HL-60/S4 (cell line): ENCODE data around the gene FAM43B.

ENCODE experiments used
- in situ Hi-C: fragments of 300-500 bp; cut with MboI; formaldehyde crosslinking; loops from 2 replicates; pipeline ENCODE4 v1.14.3; 2022; ENCODE audit warnings: low sequenced_read_pairs

The FAM43B gene

GRCh38 chr1:20546637-20547036, 5.7 kb upstream of the FAM43B start:
- in situ Hi-C loops: no loop called here

GRCh38 chr1:20551161-20551560, 1.2 kb upstream of the FAM43B start:
- in situ Hi-C loops: no loop called here

DNA sequence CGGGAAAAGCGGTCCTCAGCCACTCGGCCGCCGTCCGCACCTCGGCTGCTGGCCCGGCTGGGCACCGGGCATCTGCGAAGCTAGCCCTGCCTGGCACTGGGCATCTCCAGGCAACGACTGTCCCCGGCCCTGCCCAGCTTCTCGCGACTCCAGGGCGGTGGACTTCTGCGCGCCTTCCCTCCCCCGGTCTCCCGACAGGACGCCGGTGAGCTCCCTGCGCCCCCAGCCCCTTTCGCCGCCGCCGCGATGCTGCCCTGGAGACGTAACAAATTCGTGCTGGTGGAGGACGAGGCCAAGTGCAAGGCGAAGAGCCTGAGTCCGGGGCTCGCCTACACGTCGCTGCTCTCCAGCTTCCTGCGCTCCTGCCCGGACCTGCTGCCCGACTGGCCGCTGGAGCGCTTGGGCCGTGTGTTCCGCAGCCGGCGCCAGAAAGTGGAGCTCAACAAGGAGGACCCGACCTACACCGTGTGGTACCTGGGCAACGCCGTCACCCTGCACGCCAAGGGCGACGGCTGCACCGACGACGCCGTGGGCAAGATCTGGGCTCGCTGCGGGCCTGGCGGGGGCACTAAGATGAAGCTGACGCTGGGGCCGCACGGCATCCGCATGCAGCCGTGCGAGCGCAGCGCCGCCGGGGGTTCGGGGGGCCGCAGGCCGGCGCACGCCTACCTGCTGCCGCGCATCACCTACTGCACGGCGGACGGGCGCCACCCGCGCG, 514 bp downstream of the FAM43B start:
- in situ Hi-C loops: no loop called here

DNA sequence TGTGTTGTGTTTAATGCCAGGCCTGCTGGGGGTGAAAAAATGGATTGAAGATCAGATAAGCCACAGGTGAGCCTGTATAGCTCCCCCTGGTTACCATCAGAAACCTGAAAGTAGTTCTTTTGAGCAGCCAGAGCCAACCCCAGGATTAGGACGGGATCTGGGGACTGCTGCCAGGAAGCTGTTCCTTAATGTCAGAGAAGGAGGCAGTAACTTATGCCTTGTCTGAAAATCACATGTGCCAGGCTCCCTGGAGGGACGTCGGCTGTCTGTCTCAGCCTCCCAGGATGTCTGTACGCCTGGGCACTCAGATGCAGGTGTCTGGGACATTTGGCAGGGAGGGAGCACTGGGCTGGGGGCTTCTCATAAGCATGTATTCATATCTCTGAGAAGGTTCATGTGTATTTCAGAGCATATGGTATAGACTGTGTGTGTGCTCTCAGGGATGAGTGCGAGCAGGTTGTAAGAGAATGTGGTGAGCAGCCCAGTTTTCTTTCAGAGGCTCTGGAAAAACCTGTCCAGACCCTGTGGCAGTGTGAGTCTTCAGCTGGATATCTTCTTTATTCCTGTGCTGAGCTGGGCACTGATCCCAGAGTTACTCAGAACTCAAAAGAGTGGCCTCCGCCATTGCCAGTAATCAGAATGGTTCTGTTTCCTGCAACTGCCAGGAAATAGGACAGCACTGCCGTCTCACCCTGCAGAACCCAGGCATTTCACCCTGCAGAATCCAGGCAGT, 2.8 kb downstream of the FAM43B start:
- in situ Hi-C loops: no loop called here

GRCh38 chr1:20555758-20556120, 3.4 kb downstream of the FAM43B start:
- in situ Hi-C loops: no loop called here

GRCh38 chr1:20558191-20558590, 5.8 kb downstream of the FAM43B start:
- in situ Hi-C loops: no loop called here

GRCh38 chr1:20560966-20561365, 8.6 kb downstream of the FAM43B start:
- in situ Hi-C loops: no loop called here

DNA sequence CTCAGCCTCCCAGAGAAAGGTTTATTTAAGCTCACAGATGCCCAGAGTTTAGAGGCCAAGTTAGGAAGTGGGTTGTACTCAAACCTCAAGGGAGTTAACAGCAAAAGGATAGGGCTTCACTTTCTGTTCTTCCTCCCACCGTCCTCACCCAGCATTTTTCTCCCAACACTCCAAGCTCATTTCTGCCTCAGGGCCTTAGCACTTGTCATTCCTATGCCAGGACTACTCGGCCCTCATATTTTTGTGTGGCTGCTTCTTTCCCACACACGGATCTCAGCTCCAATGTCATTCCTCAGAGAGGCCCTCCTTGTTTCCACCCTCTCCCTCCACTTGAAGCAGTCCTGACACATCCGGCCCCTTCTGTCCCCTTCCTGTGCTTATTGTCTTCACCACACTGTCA, 12.9 kb downstream of the FAM43B start:
- in situ Hi-C loops: no loop called here

GRCh38 chr1:20569523-20570098, 17.2 kb downstream of the FAM43B start:
- in situ Hi-C loops: loop anchor here (5.0 kb wide), 1 partner anchor 68 kb away; no protein-coding TSS in a partner anchor

DNA sequence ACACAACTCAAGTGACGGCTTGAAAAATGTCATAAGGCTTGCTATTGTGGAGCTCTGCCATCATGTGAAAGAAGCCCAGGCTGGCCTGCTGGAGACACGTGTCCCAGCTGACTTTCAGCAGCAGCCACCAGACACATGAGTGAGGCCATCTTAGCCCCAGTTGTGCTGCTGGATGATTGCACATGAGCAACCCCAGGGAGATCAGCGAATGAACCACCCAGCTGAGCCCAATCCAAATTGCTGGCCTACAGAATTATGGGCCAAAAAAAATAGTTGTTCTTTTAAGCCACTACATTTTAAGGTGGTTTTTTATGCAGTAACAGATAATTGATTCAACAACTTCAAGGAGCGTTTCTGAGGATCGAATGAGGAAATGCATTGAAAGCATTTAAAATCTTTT, 19.1 kb downstream of the FAM43B start:
- in situ Hi-C loops: loop anchor here (5.0 kb wide), 1 partner anchor 66 kb away; no protein-coding TSS in a partner anchor

GRCh38 chr1:20573987-20574386, 21.6 kb downstream of the FAM43B start:
- in situ Hi-C loops: loop anchor here (5.0 kb wide), 1 partner anchor 63 kb away; no protein-coding TSS in a partner anchor

- in situ Hi-C loops: loop anchor here (5.0 kb wide), 1 partner anchor 62 kb away; no protein-coding TSS in a partner anchor
Measured at GRCh38 chr1:20574686-20575540, 22.5 kb downstream of the FAM43B start.

DNA sequence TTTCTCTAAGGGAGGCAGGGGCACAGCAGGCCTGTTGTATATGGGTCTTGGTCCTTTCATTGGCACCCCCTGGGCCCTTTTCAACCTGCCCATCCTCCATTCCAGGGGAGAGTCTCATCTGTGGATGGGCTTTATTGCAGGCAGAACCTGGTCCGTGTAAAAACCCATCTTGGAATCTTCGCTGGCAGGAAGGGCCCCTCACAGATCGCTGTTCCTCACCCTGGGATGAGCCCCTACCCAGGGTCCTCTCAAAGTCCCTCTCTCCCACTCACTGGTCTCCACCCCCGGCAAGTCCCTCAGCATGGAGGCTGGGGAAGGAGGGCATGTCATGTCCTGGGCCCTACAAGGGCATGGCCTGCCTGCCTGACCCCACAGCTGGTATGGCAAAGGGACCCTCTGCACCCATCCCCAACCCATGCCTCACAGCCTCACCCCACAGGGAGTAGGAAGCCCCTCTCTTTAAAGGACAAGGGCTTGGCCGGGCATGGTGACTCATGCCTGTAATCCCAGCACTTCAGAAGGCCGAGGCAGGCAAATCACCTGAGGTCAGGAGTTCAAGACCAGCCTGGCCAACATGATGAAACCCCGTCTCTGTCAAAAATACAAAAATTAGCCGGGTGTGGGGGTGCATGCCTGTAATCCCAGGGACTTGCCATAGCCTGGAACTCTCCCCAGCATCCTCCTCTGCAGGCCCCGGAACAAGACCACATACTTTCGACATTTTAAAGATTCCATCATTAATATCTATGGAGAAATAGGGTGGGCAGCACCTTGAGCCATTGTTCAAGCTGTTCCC, 23.4 kb downstream of the FAM43B start:
- in situ Hi-C loops: no loop called here

DNA sequence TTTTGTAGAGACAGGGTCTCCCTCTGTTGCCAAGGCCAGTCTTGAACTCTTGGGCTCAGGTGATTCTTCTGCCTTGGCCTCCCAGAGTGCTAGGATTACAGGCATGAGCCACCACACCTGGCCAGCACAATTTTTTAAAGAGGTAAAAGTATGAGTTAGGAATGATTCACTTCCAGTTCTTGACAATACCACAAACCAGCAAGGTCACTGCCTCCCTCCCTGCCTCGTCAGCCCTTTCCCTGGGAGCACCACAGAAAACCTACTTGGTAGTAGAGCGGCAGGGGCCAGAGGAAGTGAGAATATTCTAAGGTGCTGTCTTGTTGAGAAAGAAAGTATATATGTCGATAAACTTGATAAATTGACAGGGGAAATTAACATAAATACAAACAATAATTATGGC, 25.7 kb downstream of the FAM43B start:
- in situ Hi-C loops: no loop called here

GRCh38 chr1:20578721-20579395, 26.5 kb downstream of the FAM43B start:
- in situ Hi-C loops: no loop called here

- in situ Hi-C loops: no loop called here
Measured at GRCh38 chr1:20584890-20585289, 32.5 kb downstream of the FAM43B start.

- in situ Hi-C loops: no loop called here
Measured at GRCh38 chr1:20586953-20587660, 34.7 kb downstream of the FAM43B start.

DNA sequence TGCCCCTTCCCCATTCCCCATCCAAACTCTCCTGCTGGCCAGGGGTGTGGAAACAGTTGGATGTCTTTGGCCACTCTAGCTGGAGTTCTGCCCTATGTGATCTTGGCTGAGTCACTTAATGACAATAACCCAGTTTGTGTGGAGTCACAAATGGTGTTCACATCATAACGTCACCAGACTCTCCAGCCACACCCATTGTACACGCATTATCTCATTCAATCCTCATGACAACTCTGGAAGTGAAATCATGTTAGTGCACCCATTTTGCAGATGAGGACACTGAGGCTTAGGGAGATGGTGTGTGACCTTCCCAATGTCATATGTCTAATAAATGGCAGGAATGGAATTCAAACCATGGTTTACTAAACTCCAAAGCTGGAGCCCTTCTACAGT, 35.3 kb downstream of the FAM43B start:
- in situ Hi-C loops: no loop called here

DNA sequence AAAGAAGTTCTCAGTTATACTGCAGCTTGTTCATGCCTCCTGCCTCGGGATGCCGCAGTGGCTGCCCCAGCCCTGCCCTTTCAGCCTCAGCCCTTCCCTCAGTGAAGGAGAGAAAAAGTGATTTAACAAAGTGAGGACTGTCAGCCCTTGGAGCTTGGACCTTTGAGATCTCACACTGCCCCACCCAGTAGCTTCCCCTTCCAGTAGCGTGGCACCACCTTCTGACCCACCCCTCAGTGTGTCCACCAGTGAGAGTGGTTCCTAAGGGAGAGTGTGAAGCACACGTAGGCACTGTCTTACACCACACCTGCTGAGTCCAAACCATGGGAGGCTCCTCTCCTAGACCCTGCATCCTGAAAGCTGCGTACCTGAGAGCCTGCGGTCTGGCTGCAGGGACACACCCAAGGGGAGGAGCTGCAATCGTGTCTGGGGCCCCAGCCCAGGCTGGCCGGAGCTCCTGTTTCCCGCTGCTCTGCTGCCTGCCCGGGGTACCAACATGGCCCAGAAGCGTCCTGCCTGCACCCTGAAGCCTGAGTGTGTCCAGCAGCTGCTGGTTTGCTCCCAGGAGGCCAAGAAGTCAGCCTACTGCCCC, 36.4 kb downstream of the FAM43B start, which contains the start of gene CDA:
Gene CDA (plus strand): TSS at position 464 of the 592 bp plus-strand sequence. CDS start 33 bp downstream, at position 497.
- in situ Hi-C loops: no loop called here
